ENCODE results near the gene CORO2B.
"Not testable (repeated sequence)": the region's sequence is repeated elsewhere in the genome, so short reads cannot be mapped to it uniquely, and the experiment has no call there.

The CORO2B gene

GRCh38 chr15:68668926-68669600, 90.3 kb downstream of the CORO2B start:
- no peak for DNase-seq (ENCODE audit: low read depth in 2 of 2)

- DNase-seq (ENCODE audit: low read depth in 2 of 2), result no peak
Observed at GRCh38 chr15:68672251-68672650, 93.5 kb downstream of the CORO2B start.

GRCh38 chr15:68672781-68673205, 94.0 kb downstream of the CORO2B start:
- no peak for DNase-seq (ENCODE audit: low read depth in 2 of 2)

GRCh38 chr15:68674975-68675374, 96.2 kb downstream of the CORO2B start:
- no peak for DNase-seq (ENCODE audit: low read depth in 2 of 2)

GRCh38 chr15:68676011-68676605, 97.3 kb downstream of the CORO2B start:
- DNase-seq (ENCODE audit: low read depth in 2 of 2), result no peak

- no peak for DNase-seq (ENCODE audit: low read depth in 2 of 2)
Observed at GRCh38 chr15:68676926-68677325, 98.1 kb downstream of the CORO2B start.

- no peak for DNase-seq (ENCODE audit: low read depth in 2 of 2)
Observed at GRCh38 chr15:68677996-68678395, 99.2 kb downstream of the CORO2B start.

GRCh38 chr15:68678746-68679145, 100.0 kb downstream of the CORO2B start:
- DNase-seq (ENCODE audit: low read depth in 2 of 2), result no peak

- DNase-seq (ENCODE audit: low read depth in 2 of 2), result no peak
Observed at GRCh38 chr15:68679161-68679560, 100.4 kb downstream of the CORO2B start.

GRCh38 chr15:68679961-68680371, 101.2 kb downstream of the CORO2B start:
- no peak for DNase-seq (ENCODE audit: low read depth in 2 of 2)

GRCh38 chr15:68680756-68681155, 102.0 kb downstream of the CORO2B start:
- DNase-seq (ENCODE audit: low read depth in 2 of 2), result not testable (repeated sequence)

GRCh38 chr15:68681836-68682235, 103.0 kb downstream of the CORO2B start:
- DNase-seq (ENCODE audit: low read depth in 2 of 2), result no peak

- no peak for DNase-seq (ENCODE audit: low read depth in 2 of 2)
Observed at GRCh38 chr15:68682330-68682729, 103.5 kb downstream of the CORO2B start.

- no peak for DNase-seq (ENCODE audit: low read depth in 2 of 2)
Observed at GRCh38 chr15:68683026-68683425, 104.2 kb downstream of the CORO2B start.

GRCh38 chr15:68683551-68683950, 104.8 kb downstream of the CORO2B start:
- DNase-seq (ENCODE audit: low read depth in 2 of 2), result no peak

- DNase-seq (ENCODE audit: low read depth in 2 of 2), result no peak
Observed at GRCh38 chr15:68684476-68684875, 105.7 kb downstream of the CORO2B start.

GRCh38 chr15:68687136-68687735, 108.4 kb downstream of the CORO2B start:
- no peak for DNase-seq (ENCODE audit: low read depth in 2 of 2)

- no peak for DNase-seq (ENCODE audit: low read depth in 2 of 2)
Observed at GRCh38 chr15:68691705-68692104, 112.9 kb downstream of the CORO2B start.

GRCh38 chr15:68693071-68693470, 114.3 kb downstream of the CORO2B start:
- no peak for DNase-seq (ENCODE audit: low read depth in 2 of 2)

GRCh38 chr15:68694111-68694510, 115.3 kb downstream of the CORO2B start:
- no peak for DNase-seq (ENCODE audit: low read depth in 2 of 2)

GRCh38 chr15:68695061-68695595, 116.3 kb downstream of the CORO2B start:
- no peak for DNase-seq (ENCODE audit: low read depth in 2 of 2)

- no peak for DNase-seq (ENCODE audit: low read depth in 2 of 2)
Observed at GRCh38 chr15:68696414-68697363, 117.9 kb downstream of the CORO2B start.
